Immature natural killer cell (primary cell): ENCODE data around the gene ZDHHC7. TPM values are rescaled to one million over a fixed set of nuclear protein-coding genes. Genes with fewer than 3 reads are reported as not detected.
"Not testable (repeated sequence)": the region's sequence is repeated elsewhere in the genome, so short reads cannot be mapped to it uniquely, and the experiment has no call there.

Experiments used
- DNase-seq, 3 donors: peaks; one replicate each; pipeline ENCODE4 v3.0.0; 2022; ENCODE audit warnings: mixed read lengths in 1 of 3
- H3K27ac Mint-ChIP-seq, 6 donors: one replicate each; pipeline ENCODE4 v1.8.0; 2020; ENCODE audit warnings: mixed read lengths in 6 of 6, mild to moderate bottlenecking in 5 of 6, inconsistent platforms in 4 of 6, moderate library complexity in 3 of 6
- H3K27me3 Mint-ChIP-seq, 3 donors: one replicate each; pipeline ENCODE4 v1.8.0; 2020 to 2021; ENCODE audit warnings: low read depth in 3 of 3, mild to moderate bottlenecking in 3 of 3, mixed read lengths in 3 of 3, moderate library complexity in 3 of 3, inconsistent platforms in 1 of 3
- H3K36me3 Mint-ChIP-seq, 3 donors: one replicate each; pipeline ENCODE4 v1.8.0; 2020; ENCODE audit warnings: mixed read lengths in 3 of 3, inconsistent platforms in 2 of 3, mild to moderate bottlenecking in 2 of 3
- H3K4me1 Mint-ChIP-seq, 2 donors: one replicate each; pipeline ENCODE4 v1.8.0; 2020; ENCODE audit warnings: inconsistent platforms in 2 of 2, mild to moderate bottlenecking in 2 of 2, mixed read lengths in 2 of 2, moderate library complexity in 1 of 2
- H3K4me3 Mint-ChIP-seq, 5 donors: one replicate each; pipeline ENCODE4 v1.8.0; 2020; ENCODE audit warnings: mild to moderate bottlenecking in 5 of 5, mixed read lengths in 5 of 5, inconsistent platforms in 3 of 5, moderate library complexity in 3 of 5
- H3K9me3 Mint-ChIP-seq, 6 donors: one replicate each; pipeline ENCODE4 v1.8.0; 2020; ENCODE audit warnings: mild to moderate bottlenecking in 6 of 6, mixed read lengths in 6 of 6, inconsistent platforms in 4 of 6, moderate library complexity in 3 of 6
- polyA plus RNA-seq, 3 donors: library from polyadenylated mRNA; unstranded; fragments of 300-500 nt; fragmentation: Illumina TruSeq; gene quantifications; one replicate each; pipeline ENCODE4 v1.2.3, GENCODE V29; 2021

Gene ZDHHC7
- 10 to 100 TPM; 28.2 to 46.6 (median 37.2) TPM for polyA plus RNA-seq

- Mint-ChIP-seq H3K4me3 (peak within 1 kb of the TSS; percentile 97 to 100 (median 99)), H3K4me1 (peaks cover 43 to 46% of the 10 kb centered on the region in 2 donors), H3K27me3 (peaks cover 12 to 19% (median 13%) of the 10 kb centered on the region in 3 donors), H3K9me3 (no peaks in the 10 kb centered on the region), H3K36me3 (peaks cover 3 to 4% (median 3%) of the 10 kb centered on the region in 3 donors), H3K27ac (peak within 1 kb of the TSS; percentile 99 to 100 (median 100))
- DNase-seq = peak; percentile 87 to 88 (median 88)
Measured at GRCh38 chr16:85010931-85011845, at the start of gene ZDHHC7. TSS of gene ZDHHC7 (minus strand) at chr16:85011535. CDS start at chr16:84990618, 20,917 bp downstream.

GRCh38 chr16:85058909-85059308 is 47.6 kb upstream of the ZDHHC7 start:
- Mint-ChIP-seq H3K4me3 (no peak overlapping the region), H3K9me3 (no peaks in the 10 kb centered on the region), H3K4me1 (peaks cover 34 to 39% of the 10 kb centered on the region in 2 donors), H3K27ac (no peak overlapping the region), H3K36me3 (peaks cover 4 to 7% (median 5%) of the 10 kb centered on the region in 3 donors), H3K27me3 (peaks cover 10 to 20% (median 18%) of the 10 kb centered on the region in 3 donors)
- no peak for DNase-seq

DNA sequence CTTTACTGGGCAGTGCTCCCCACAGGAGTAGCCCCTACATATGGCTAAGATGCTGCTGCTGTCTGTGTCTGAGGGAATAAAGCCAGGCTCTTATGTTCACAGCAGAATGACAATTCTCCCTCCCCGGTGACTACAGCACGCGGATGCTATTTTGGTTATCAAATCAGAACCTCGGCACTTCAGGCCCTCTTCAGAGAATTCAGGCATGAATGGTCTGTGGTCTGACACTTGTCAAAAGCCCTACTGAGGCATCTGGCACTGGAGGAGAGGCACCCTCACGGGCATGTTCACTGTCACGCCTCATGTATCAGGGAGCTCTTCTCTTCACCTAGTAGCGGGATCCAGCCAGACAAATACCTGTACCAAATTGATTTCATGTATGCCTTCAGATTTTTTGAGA is 46.6 kb upstream of the ZDHHC7 start:
- no peak for DNase-seq
- Mint-ChIP-seq H3K36me3 (peaks cover 4 to 7% (median 5%) of the 10 kb centered on the region in 3 donors), H3K27ac (peak overlapping the region in 2 of 6 donors; percentile 73 to 79), H3K4me3 (peak overlapping the region in 4 of 5 donors; percentile 41 to 70 (median 50)), H3K9me3 (no peaks in the 10 kb centered on the region), H3K4me1 (peaks cover 34 to 39% of the 10 kb centered on the region in 2 donors), H3K27me3 (peaks cover 10 to 20% (median 18%) of the 10 kb centered on the region in 3 donors)

- H3K27me3 Mint-ChIP-seq = peaks cover 10 to 20% (median 15%) of the 10 kb centered on the region in 3 donors
- no peaks in the 10 kb centered on the region for H3K9me3 Mint-ChIP-seq
- peaks cover 34 to 39% of the 10 kb centered on the region in 2 donors for H3K4me1 Mint-ChIP-seq
- peak overlapping the region; percentile 31 to 81 (median 73) for H3K4me3 Mint-ChIP-seq
- DNase-seq = peak in 1 of 3 donors; percentile 12
- H3K36me3 Mint-ChIP-seq = peaks cover 4 to 5% (median 4%) of the 10 kb centered on the region in 3 donors
- peak overlapping the region in 5 of 6 donors; percentile 45 to 93 (median 79) for H3K27ac Mint-ChIP-seq
Measured at GRCh38 chr16:85057212-85057889, 46.0 kb upstream of the ZDHHC7 start.

DNA sequence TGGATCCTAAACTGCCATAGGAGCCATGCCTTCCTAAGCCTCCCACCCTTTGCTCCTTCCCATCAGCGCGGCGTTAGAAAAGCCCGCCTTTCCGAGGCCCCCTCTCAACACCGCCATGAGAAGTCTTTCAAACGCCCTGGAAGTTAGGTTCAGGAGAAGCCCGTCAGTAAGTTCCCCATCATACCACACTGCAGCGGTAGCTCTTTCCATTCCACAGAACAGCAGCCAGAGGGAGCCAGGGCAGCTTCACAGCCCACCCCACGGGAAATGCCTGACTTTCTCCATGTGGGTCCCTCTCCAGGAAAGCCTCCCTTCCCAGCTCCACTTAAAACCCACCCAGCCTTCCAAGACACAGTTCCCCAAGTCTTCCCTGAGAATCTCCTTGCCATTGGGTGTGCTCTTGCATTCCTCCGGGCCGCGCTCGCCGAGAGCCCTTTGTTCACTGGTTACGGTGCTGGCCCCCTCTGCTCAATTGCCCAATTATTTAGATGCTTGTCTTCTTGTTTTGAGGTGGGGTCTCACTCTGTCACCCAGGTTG is 44.9 kb upstream of the ZDHHC7 start:
- Mint-ChIP-seq H3K27me3 (peaks cover 7 to 18% (median 17%) of the 10 kb centered on the region in 3 donors), H3K27ac (peak overlapping the region; percentile 76 to 96 (median 90)), H3K4me3 (peak overlapping the region; percentile 31 to 81 (median 73)), H3K36me3 (peaks cover 0 to 8% (median 0%) of the 10 kb centered on the region in 3 donors), H3K9me3 (no peaks in the 10 kb centered on the region), H3K4me1 (peaks cover 34 to 39% of the 10 kb centered on the region in 2 donors)
- DNase-seq = peak in 2 of 3 donors; percentile 5 to 14

DNA sequence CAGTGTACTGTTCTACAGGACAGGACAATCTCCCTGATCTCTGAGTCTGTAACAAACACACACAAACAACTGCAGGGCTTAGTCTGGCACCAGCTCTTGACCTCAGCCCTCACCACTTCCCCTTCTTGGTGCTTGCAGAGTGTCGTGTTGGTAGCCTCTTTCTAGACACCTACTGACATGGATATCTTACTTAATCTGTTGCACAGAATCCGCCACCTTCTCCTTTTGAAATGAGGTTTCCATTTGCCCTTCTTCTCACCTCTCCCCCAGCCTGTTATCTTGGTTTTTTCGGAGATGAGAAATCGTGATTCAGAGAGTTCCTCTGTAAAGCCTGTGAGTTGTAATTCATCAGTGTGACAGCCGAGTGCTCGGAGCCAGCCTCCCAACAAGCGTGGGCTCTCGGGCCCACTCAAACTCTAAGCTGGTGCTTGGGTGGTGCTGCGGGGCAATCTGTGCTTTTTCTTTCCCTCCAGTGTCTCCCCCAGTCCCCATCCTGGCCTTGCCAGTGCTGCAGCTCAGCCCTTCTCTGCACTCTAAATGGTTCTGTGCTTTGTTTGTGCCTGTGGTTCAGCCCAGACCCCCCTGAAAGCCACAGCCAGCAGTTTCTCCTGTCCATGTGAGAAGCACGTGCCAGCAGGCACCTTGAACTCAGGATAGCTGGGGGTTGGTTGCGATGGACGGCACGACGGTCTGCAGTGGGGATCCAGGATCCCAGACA is 44.3 kb upstream of the ZDHHC7 start:
- H3K27ac Mint-ChIP-seq = peak overlapping the region; percentile 76 to 96 (median 90)
- peaks cover 0 to 10% (median 0%) of the 10 kb centered on the region in 3 donors for H3K36me3 Mint-ChIP-seq
- no peaks in the 10 kb centered on the region for H3K9me3 Mint-ChIP-seq
- peak overlapping the region; percentile 31 to 81 (median 73) for H3K4me3 Mint-ChIP-seq
- peaks cover 7 to 19% (median 17%) of the 10 kb centered on the region in 3 donors for H3K27me3 Mint-ChIP-seq
- peaks cover 34 to 39% of the 10 kb centered on the region in 2 donors for H3K4me1 Mint-ChIP-seq
- peak; percentile 92 to 94 (median 93) for DNase-seq

- H3K4me1 Mint-ChIP-seq = peaks cover 34 to 39% of the 10 kb centered on the region in 2 donors
Measured at GRCh38 chr16:85054948-85055492, 43.7 kb upstream of the ZDHHC7 start.

DNA sequence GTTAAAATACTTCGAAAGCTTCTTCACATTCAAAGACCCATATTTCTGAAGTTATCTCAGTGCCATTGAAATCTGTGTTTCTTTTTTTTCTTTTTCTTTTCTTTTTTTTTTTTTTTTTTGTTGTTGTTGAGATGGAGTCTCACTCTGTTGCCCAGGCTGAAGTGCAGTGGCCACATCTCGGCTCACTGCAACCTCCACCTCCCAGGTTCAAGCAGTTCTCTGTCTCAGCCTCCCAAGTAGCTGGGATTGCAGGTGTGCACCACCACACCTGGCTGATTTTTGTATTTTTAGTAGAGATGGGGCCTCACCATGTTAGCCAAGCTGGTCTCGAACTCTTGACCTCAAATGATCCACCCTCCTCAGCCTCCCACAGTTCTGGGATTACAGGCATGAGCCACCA is 43.0 kb upstream of the ZDHHC7 start:
- Mint-ChIP-seq H3K27ac (peak overlapping the region in 4 of 6 donors; percentile 76 to 96 (median 92)), H3K27me3 (peaks cover 7 to 17% (median 17%) of the 10 kb centered on the region in 3 donors), H3K36me3 (peaks cover 0 to 16% (median 3%) of the 10 kb centered on the region in 3 donors), H3K4me1 (peaks cover 34 to 39% of the 10 kb centered on the region in 2 donors)
- H3K9me3 Mint-ChIP-seq, DNase-seq, H3K4me3 Mint-ChIP-seq: not testable (repeated sequence)

More at GRCh38 chr16:85054948-85055492, 43.7 kb upstream of the ZDHHC7 start:
- Mint-ChIP-seq H3K27me3 (peaks cover 7 to 20% (median 17%) of the 10 kb centered on the region in 3 donors), H3K27ac (peak overlapping the region; percentile 76 to 96 (median 90)), H3K4me3 (peak overlapping the region; percentile 31 to 81 (median 73)), H3K36me3 (peaks cover 0 to 10% (median 0%) of the 10 kb centered on the region in 3 donors), H3K9me3 (no peaks in the 10 kb centered on the region)
- DNase-seq = no peak

DNA sequence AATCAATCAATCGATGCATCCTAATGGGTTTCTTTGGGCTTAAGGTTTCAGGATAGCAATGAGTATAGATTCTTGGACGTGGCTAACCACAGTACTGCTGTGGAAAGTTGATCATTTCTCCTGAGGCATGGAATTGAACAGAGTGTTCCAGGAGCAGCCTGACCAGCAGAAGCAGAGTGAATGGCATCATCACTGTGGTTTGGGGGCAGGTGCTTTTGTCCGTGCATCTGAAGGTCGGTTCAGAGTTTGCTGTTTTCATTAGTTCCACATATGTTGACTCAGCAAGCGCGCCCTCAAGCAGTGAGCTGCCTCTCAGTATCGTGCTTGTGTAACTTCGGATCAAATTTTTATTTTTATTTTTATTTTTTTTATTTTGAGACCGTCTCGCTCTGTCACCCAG is 41.2 kb upstream of the ZDHHC7 start:
- peak overlapping the region in 1 of 6 donors; percentile 22 for H3K27ac Mint-ChIP-seq
- H3K36me3 Mint-ChIP-seq = peaks cover 0 to 17% (median 13%) of the 10 kb centered on the region in 3 donors
- no peak overlapping the region for H3K4me3 Mint-ChIP-seq
- peaks cover 7 to 19% (median 17%) of the 10 kb centered on the region in 3 donors for H3K27me3 Mint-ChIP-seq
- peaks cover 29 to 34% of the 10 kb centered on the region in 2 donors for H3K4me1 Mint-ChIP-seq
- no peaks in the 10 kb centered on the region for H3K9me3 Mint-ChIP-seq
- DNase-seq = no peak

GRCh38 chr16:85051683-85052082 is 40.3 kb upstream of the ZDHHC7 start:
- Mint-ChIP-seq H3K27ac (peak overlapping the region in 1 of 6 donors; percentile 20), H3K36me3 (peaks cover 0 to 19% (median 14%) of the 10 kb centered on the region in 3 donors), H3K9me3 (peaks cover 0 to 1% (median 0%) of the 10 kb centered on the region in 6 donors), H3K4me1 (peaks cover 20 to 25% of the 10 kb centered on the region in 2 donors), H3K27me3 (peaks cover 7 to 17% (median 16%) of the 10 kb centered on the region in 3 donors), H3K4me3 (no peak overlapping the region)
- no peak for DNase-seq

DNA sequence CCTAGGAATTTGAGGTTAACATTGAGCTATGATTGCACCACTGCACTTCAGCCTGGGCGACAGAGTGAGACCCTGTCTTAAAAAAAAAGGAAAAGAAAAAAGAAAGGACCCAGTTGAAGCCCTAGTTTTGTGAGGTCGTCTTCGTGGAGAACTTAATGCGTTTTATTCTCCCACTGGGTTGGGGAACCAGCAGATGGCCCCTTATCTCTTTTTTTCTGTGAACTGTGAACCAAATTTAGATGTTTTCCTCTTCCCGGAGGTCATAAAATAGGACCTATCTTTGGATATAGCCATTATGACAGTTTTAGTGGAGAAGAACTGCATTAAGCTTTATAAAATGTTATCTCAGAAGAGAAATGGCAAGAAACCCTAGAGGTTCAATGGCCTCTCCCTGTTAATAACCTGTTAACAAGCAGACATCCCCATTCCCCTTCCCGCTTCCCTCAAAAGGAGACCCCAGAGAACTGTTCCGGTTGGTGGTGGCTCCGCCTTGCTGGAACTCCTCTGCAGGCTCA is 39.8 kb upstream of the ZDHHC7 start:
- peak overlapping the region in 1 of 6 donors; percentile 20 for H3K27ac Mint-ChIP-seq
- H3K27me3 Mint-ChIP-seq = peaks cover 8 to 13% (median 12%) of the 10 kb centered on the region in 3 donors
- H3K4me3 Mint-ChIP-seq = no peak overlapping the region

GRCh38 chr16:85049706-85050305 is 38.5 kb upstream of the ZDHHC7 start:
- Mint-ChIP-seq H3K27me3 (peaks cover 4 to 6% (median 4%) of the 10 kb centered on the region in 3 donors), H3K4me3 (no peak overlapping the region), H3K9me3 (peaks cover 0 to 2% (median 0%) of the 10 kb centered on the region in 6 donors), H3K36me3 (peaks cover 7 to 28% (median 22%) of the 10 kb centered on the region in 3 donors), H3K4me1 (peaks cover 1 to 6% of the 10 kb centered on the region in 2 donors), H3K27ac (no peak overlapping the region)
- DNase-seq = no peak

More for the DNA sequence above, 39.8 kb upstream of the ZDHHC7 start:
- Mint-ChIP-seq H3K4me1 (peaks cover 15 to 20% of the 10 kb centered on the region in 2 donors), H3K9me3 (peaks cover 0 to 2% (median 0%) of the 10 kb centered on the region in 6 donors), H3K36me3 (peaks cover 4 to 25% (median 20%) of the 10 kb centered on the region in 3 donors)
- no peak for DNase-seq
